Fibroblast of villous mesenchyme (primary cell): ENCODE results near the gene SS18L1. TPM values are rescaled to one million over a fixed set of nuclear protein-coding genes. Genes with fewer than 3 reads are reported as not detected.

Source experiments
- DNase-seq: peaks from one replicate; pipeline ENCODE4 v3.0.0-alpha.2; 2010; ENCODE audit warnings: low read depth
- H3K4me3 ChIP-seq: 2 replicates; pipeline ENCODE4 v1.5.1; 2011; ENCODE audit warnings: low read depth, mild to moderate bottlenecking, low read length
- CTCF ChIP-seq: IDR thresholded peaks from 2 replicates; pipeline ENCODE4 v1.5.1; 2012; ENCODE audit warnings: low read depth, mild to moderate bottlenecking, low read length; ENCODE audit not compliant: insufficient read depth
- total RNA-seq: library from RNA; depleted of rRNA; stranded (reverse); fragments of >200 nt; gene quantifications from 2 replicates; pipeline ENCODE4 v1.2.3, GENCODE V29; 2012

Gene SS18L1
- total RNA-seq, 1 donor = 14.2 TPM

- no peak for TF ChIP-seq CTCF
- DNase-seq = no peak
- H3K4me3 ChIP-seq = no peak overlapping the region
Observed at GRCh38 chr20:62222972-62223371, 79.4 kb downstream of the SS18L1 start.

- no peak overlapping the region for H3K4me3 ChIP-seq
- no peak for TF ChIP-seq CTCF
Observed at GRCh38 chr20:62223571-62223970, 80.0 kb downstream of the SS18L1 start.

DNA sequence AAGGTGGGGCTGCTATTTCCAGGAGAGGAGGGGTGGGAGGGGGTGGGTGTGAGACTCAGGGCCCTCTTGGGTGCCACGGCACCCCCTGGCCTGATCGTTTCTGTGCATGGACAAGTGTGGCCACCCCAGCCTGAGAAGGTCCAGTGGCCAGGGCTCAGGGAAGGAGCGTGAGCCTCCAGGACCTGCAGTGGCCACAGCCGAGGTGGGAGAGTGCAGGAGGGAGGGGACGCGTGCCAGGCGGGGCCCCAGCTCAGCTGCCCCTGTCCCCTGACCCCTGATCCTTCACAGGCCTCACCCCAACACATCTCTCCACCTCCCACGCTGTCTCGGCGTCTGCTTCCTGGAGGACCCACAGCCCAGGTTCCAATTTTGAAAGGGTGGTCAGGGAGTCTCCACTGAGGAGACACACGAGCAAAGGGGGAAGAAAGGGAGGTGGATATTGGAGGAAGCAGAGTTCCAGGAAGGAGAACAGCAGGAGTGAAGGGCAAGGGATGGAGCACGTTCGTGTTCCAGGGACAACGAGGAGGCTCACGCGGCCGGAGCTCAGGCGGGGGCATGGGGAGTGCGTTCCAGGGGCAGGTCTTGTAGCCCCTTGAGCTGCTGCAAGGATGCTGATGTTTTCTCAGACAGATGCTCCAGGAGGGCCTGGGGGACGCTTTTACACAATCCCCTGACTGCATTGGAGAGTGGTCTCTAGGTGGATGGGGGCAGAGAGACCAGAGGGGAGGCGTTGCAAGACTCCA, 80.7 kb downstream of the SS18L1 start:
- TF ChIP-seq CTCF = no peak
- no peak for DNase-seq
- no peak overlapping the region for H3K4me3 ChIP-seq

More at GRCh38 chr20:62223571-62223970, 80.0 kb downstream of the SS18L1 start:
- DNase-seq = no peak

GRCh38 chr20:62225026-62225425, 81.5 kb downstream of the SS18L1 start:
- TF ChIP-seq CTCF = no peak
- DNase-seq = no peak
- no peak overlapping the region for H3K4me3 ChIP-seq

DNA sequence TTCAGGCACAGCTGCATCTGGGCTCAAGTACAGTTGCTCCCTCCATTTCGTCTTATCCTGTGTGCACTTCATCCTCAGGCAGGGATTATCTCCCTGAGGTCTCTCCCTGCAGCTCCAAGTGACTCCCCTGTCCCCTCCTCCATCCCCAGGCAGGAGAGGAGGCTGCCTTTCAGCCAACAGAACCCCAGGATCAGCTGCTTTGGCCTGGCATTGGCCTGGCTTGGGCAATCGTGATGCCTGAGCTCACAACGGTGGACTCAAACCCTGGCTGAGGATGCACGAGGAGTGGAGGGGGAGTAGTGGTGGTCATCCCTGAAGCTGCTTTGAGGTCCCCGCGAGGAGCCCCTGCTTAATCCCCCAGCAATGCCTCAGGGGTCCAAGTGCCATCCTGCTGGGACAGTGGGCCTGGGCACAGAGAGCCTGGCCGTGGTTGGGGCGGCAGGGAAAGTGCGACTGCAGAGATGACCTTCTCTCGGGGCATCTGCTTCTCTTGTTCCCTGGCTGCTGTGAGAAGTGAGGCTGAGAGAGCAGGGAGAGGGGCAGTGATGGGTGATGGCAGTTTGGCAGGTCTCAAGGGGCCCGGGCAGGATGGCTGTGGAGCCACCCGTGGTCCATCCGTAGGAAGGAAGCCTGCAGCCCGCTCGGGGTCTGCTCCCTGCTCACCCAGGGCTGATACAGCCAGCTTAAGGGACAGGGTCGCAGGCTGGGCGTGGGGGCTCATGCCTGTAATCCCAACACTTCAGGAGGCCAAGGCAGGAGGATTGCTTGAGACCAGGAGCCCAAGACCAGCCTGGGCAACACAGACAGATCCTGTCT, 82.5 kb downstream of the SS18L1 start:
- no peak overlapping the region for H3K4me3 ChIP-seq
- TF ChIP-seq CTCF = no peak
- DNase-seq = no peak

- H3K4me3 ChIP-seq = no peak overlapping the region
- DNase-seq = no peak
- no peak for TF ChIP-seq CTCF
Observed at GRCh38 chr20:62226707-62227590, 83.4 kb downstream of the SS18L1 start.
